Measurements from ENCODE around the gene EHHADH.

DNA sequence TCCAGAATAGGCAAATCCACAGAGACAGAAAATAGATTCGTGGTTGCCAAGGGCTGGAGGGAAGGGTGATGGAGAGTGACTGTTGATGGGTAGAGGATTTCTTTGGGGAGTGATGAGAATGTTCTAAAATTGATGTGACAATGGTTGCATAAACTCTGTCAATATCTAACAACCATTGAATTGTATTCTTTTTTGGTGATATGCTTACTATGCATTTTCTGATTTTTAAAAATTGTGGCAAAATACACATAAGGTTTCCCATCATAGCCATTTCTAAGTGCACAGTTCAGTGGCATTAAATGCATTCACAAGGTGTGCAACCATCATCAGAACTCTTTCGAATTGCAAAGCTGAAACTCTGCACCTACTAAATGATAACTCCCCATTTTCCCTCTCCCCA lies 56.8 kb downstream of the EHHADH start:
- TF ChIP-seq, protein P1, sequence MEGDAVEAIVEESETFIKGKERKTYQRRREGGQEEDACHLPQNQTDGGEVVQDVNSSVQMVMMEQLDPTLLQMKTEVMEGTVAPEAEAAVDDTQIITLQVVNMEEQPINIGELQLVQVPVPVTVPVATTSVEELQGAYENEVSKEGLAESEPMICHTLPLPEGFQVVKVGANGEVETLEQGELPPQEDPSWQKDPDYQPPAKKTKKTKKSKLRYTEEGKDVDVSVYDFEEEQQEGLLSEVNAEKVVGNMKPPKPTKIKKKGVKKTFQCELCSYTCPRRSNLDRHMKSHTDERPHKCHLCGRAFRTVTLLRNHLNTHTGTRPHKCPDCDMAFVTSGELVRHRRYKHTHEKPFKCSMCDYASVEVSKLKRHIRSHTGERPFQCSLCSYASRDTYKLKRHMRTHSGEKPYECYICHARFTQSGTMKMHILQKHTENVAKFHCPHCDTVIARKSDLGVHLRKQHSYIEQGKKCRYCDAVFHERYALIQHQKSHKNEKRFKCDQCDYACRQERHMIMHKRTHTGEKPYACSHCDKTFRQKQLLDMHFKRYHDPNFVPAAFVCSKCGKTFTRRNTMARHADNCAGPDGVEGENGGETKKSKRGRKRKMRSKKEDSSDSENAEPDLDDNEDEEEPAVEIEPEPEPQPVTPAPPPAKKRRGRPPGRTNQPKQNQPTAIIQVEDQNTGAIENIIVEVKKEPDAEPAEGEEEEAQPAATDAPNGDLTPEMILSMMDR (IDR thresholded peaks at IDR 0.05; ENCODE audit: low read depth, low read length, missing input control): no peak
- no peak for TF ChIP-seq TAF1 (conservative IDR thresholded peaks at IDR 0.05)
- TF ChIP-seq SP1 (IDR thresholded peaks at IDR 0.05): no peak
- no peak for TF ChIP-seq RAD21 (IDR thresholded peaks at IDR 0.05)
- TF ChIP-seq EGR1 (IDR thresholded peaks at IDR 0.05; ENCODE audit: low read depth in 2 of 2): no peak
- TF ChIP-seq, protein P2, sequence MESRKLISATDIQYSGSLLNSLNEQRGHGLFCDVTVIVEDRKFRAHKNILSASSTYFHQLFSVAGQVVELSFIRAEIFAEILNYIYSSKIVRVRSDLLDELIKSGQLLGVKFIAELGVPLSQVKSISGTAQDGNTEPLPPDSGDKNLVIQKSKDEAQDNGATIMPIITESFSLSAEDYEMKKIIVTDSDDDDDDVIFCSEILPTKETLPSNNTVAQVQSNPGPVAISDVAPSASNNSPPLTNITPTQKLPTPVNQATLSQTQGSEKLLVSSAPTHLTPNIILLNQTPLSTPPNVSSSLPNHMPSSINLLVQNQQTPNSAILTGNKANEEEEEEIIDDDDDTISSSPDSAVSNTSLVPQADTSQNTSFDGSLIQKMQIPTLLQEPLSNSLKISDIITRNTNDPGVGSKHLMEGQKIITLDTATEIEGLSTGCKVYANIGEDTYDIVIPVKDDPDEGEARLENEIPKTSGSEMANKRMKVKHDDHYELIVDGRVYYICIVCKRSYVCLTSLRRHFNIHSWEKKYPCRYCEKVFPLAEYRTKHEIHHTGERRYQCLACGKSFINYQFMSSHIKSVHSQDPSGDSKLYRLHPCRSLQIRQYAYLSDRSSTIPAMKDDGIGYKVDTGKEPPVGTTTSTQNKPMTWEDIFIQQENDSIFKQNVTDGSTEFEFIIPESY (IDR thresholded peaks at IDR 0.05): no peak
- TF ChIP-seq GABPA (IDR thresholded peaks at IDR 0.05 in 1 of 2, conservative IDR thresholded peaks at IDR 0.05 in 1 of 2): no peak
- TF ChIP-seq JUND (IDR thresholded peaks at IDR 0.05): no peak
- no peak for TF ChIP-seq HNF4G (IDR thresholded peaks at IDR 0.05)
- TF ChIP-seq RXRA (IDR thresholded peaks at IDR 0.05): no peak
- TF ChIP-seq, protein P3, sequence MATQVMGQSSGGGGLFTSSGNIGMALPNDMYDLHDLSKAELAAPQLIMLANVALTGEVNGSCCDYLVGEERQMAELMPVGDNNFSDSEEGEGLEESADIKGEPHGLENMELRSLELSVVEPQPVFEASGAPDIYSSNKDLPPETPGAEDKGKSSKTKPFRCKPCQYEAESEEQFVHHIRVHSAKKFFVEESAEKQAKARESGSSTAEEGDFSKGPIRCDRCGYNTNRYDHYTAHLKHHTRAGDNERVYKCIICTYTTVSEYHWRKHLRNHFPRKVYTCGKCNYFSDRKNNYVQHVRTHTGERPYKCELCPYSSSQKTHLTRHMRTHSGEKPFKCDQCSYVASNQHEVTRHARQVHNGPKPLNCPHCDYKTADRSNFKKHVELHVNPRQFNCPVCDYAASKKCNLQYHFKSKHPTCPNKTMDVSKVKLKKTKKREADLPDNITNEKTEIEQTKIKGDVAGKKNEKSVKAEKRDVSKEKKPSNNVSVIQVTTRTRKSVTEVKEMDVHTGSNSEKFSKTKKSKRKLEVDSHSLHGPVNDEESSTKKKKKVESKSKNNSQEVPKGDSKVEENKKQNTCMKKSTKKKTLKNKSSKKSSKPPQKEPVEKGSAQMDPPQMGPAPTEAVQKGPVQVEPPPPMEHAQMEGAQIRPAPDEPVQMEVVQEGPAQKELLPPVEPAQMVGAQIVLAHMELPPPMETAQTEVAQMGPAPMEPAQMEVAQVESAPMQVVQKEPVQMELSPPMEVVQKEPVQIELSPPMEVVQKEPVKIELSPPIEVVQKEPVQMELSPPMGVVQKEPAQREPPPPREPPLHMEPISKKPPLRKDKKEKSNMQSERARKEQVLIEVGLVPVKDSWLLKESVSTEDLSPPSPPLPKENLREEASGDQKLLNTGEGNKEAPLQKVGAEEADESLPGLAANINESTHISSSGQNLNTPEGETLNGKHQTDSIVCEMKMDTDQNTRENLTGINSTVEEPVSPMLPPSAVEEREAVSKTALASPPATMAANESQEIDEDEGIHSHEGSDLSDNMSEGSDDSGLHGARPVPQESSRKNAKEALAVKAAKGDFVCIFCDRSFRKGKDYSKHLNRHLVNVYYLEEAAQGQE (IDR thresholded peaks at IDR 0.05): no peak
- TF ChIP-seq MAX (IDR thresholded peaks at IDR 0.05): no peak
- no peak for TF ChIP-seq NR2F2 (IDR thresholded peaks at IDR 0.05)
- no peak for TF ChIP-seq ATF3 (IDR thresholded peaks at IDR 0.05)
